GM18499 (cell line): ENCODE results near the gene SLC16A5.

ENCODE experiments used
- ATAC-seq: cut with Tn5 transposase; IDR thresholded peaks from one replicate; pipeline ENCODE4 v1.9.1; 2021; ENCODE audit warnings: moderate number of reproducible peaks; ENCODE audit not compliant: insufficient read depth, unreplicated experiment

Gene SLC16A5

DNA sequence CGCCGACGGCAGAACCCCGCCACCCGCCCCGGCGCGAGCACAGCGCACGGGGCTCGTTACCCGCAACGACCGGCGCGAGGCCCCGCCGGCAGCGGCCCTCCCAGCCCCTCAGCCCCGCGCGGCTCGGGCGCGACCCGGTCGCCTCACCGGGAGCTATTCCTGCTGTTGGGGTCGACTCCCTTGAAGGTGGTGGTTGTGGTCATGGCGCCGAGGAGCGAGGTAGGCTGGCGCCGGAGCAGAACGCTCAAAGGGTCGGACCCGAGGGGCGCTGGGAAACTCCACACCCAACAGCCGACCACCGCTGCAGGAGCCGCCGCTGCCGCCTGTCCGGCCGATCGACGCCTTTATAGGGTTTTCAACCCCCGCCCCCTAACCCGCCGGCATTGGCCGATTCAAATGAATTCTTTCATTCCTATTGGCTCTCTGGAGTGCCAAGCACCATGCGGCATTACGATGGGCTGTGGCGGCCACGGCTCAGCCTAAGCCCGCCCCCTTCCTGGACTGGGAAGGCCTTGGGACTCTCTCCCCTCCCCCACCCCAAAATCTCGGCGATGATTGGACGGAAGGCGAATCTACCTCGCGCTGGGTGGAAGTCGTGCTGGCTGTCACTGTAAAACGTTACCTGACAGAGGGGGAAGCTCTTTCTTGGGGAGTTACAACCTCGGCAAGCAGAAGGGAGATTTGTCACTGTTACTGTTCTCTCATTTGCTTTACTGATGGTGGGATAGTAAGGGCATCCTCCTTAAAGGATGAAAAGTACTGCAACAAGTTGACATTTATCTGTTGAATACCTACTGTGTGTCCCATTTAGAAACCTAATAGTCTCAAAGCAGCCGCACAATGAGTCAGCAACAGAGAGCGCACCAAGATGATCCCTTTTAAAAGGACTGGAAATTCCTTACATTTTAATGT, 66.7 kb downstream of the SLC16A5 start, which contains the start of gene JPT1:
Gene JPT1, minus strand, starts transcription at position 318 of the 912 bp plus-strand sequence. Its CDS starts 115 bp downstream, at position 203.
- peak; percentile 65 for ATAC-seq

DNA sequence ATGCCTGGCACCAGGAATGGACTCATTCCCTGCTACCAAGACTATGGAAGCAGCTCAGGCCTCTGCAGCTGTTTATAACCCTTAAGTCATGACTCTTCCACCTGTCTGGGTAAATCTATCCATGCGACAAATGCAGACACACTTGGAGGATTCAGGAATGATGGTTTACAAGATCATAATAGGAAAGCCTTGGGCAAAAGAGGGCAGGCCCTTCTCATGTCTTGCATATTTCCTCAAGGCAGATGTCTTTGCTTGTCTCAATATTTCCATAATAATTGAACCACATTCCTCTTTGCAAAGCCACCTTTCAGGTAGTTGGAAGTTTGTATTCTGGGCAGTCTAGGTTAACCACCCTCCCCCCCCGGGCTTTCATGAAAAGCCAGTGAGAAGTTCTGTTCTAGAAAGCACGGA, 67.4 kb downstream of the SLC16A5 start:
- no peak for ATAC-seq
